Smooth muscle cell (in vitro differentiated cells): Measurements from ENCODE around the gene SELENOT. TPM values are rescaled to one million over a fixed set of nuclear protein-coding genes. Genes with fewer than 3 reads are reported as not detected.

ENCODE experiments used
- DNase-seq: peaks from one replicate; lab custom pipeline; 2025; ENCODE audit not compliant: unreplicated experiment; lab: John Stamatoyannopoulos, UW
- H2AFZ ChIP-seq: fragments of 200-600 bp; sonication (generic); 2 replicates; pipeline ENCODE4 v1.6.0; 2016; ENCODE audit warnings: antibody characterized with exemption, low read depth, mild to moderate bottlenecking
- H3F3A ChIP-seq: fragments of 200-600 bp; sonication (generic); 2 replicates; pipeline ENCODE4 v1.6.0; 2017; ENCODE audit warnings: antibody characterized with exemption, low read depth
- H3K27ac ChIP-seq: fragments of 200-600 bp; sonication (generic); 2 replicates; pipeline ENCODE4 v1.5.1; 2016; ENCODE audit warnings: low read depth, mild to moderate bottlenecking
- H3K27me3 ChIP-seq: fragments of 200-600 bp; sonication (generic); 2 replicates; pipeline ENCODE4 v1.6.1; 2016; ENCODE audit warnings: low read depth, mild to moderate bottlenecking
- H3K36me3 ChIP-seq: fragments of 200-600 bp; sonication (generic); 2 replicates; pipeline ENCODE4 v1.5.1; 2016; ENCODE audit warnings: low read depth
- H3K4me1 ChIP-seq: fragments of 200-600 bp; sonication (generic); 2 replicates; pipeline ENCODE4 v1.5.1; 2016; ENCODE audit warnings: low read depth
- H3K4me2 ChIP-seq: fragments of 200-600 bp; sonication (generic); 2 replicates; pipeline ENCODE4 v1.6.0; 2016; ENCODE audit warnings: mild to moderate bottlenecking
- H3K4me3 ChIP-seq: fragments of 200-600 bp; sonication (generic); 2 replicates; pipeline ENCODE4 v1.5.1; 2016; ENCODE audit warnings: mild to moderate bottlenecking
- H3K79me2 ChIP-seq: fragments of 200-600 bp; sonication (generic); 2 replicates; pipeline ENCODE4 v1.6.0; 2016; ENCODE audit warnings: low read depth, mild to moderate bottlenecking
- H3K9ac ChIP-seq: fragments of 200-600 bp; sonication (generic); 2 replicates; pipeline ENCODE4 v1.6.0; 2016; ENCODE audit warnings: low read depth
- H3K9me3 ChIP-seq: fragments of 200-600 bp; sonication (generic); replicated peaks from 2 replicates; pipeline ENCODE4 v1.5.1; 2016; ENCODE audit warnings: low read depth
- H4K20me1 ChIP-seq: fragments of 200-600 bp; sonication (generic); 2 replicates; pipeline ENCODE4 v1.6.0; 2016; ENCODE audit warnings: low read depth
- WGBS: methylation state at CpG from one replicate; pipeline ENCODE4 v1.1.7; 2016; ENCODE audit warnings: low lambda C conversion rate; 5-methylcytosine and 5-hydroxymethylcytosine counted together
- polyA plus RNA-seq: library from polyadenylated mRNA; unstranded; fragments of >200 nt; fragmentation: Nextera tagmentation; extraction: Ambion mirVana; gene quantifications from 2 replicates; pipeline ENCODE4 v1.2.1, GENCODE V29; 2016
- total RNA-seq: library from RNA; depleted of rRNA; stranded (reverse); fragments of >200 nt; gene quantifications from 2 replicates; pipeline ENCODE4 v1.2.3, GENCODE V29; 2014
- TF ChIP-seq, protein P1 (sequence below): fragments of 200-600 bp; sonication (generic); IDR thresholded peaks from 2 replicates; pipeline ENCODE4 v1.5.1; 2017; ENCODE audit warnings: borderline replicate concordance, mild to moderate bottlenecking, antibody characterized with exemption; ENCODE audit not compliant: insufficient read depth, poor library complexity, severe bottlenecking

The SELENOT gene
- total and polyA plus RNA-seq, 2 experiments from 2014 or later: 92.5 to 128 TPM

DNA sequence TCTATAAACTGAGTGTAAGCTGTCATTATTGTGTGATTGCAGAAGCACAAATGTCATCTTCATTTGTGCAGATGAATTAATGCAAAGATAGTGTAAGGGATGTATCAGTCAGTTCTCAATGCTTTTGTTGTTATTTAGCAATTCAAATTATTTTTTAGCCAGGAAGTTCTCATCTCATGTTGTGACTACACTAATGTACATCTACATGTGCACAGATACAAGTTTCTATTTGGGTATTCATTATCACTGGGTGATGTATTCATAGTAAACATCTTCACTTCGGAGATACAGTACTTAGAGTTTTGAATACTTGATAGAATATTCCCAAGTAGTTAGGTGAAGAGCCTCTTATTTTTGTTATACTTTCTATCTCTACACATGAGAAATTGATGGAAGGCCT, 45.4 kb upstream of the SELENOT start:
- H3K36me3 ChIP-seq: peaks cover 9% of the 10 kb centered on the region
- DNase-seq: no peak
- TF ChIP-seq, protein P1, sequence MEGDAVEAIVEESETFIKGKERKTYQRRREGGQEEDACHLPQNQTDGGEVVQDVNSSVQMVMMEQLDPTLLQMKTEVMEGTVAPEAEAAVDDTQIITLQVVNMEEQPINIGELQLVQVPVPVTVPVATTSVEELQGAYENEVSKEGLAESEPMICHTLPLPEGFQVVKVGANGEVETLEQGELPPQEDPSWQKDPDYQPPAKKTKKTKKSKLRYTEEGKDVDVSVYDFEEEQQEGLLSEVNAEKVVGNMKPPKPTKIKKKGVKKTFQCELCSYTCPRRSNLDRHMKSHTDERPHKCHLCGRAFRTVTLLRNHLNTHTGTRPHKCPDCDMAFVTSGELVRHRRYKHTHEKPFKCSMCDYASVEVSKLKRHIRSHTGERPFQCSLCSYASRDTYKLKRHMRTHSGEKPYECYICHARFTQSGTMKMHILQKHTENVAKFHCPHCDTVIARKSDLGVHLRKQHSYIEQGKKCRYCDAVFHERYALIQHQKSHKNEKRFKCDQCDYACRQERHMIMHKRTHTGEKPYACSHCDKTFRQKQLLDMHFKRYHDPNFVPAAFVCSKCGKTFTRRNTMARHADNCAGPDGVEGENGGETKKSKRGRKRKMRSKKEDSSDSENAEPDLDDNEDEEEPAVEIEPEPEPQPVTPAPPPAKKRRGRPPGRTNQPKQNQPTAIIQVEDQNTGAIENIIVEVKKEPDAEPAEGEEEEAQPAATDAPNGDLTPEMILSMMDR: no peak
- H3F3A ChIP-seq: no peaks in the 10 kb centered on the region
- H3K4me1 ChIP-seq: no peaks in the 10 kb centered on the region
- no peak overlapping the region for H3K27ac ChIP-seq
- H3K27me3 ChIP-seq: no peaks in the 10 kb centered on the region
- H3K9me3 ChIP-seq: no peaks in the 10 kb centered on the region
- no peak overlapping the region for H3K4me2 ChIP-seq
- H2AFZ ChIP-seq: no peak overlapping the region
- peaks cover 41% of the 10 kb centered on the region for H4K20me1 ChIP-seq
- no peak overlapping the region for H3K4me3 ChIP-seq
- H3K79me2 ChIP-seq: peaks cover 66% of the 10 kb centered on the region
- no peak overlapping the region for H3K9ac ChIP-seq
- 100% methylated on average over 1 of the region's 1 CpG for WGBS

DNA sequence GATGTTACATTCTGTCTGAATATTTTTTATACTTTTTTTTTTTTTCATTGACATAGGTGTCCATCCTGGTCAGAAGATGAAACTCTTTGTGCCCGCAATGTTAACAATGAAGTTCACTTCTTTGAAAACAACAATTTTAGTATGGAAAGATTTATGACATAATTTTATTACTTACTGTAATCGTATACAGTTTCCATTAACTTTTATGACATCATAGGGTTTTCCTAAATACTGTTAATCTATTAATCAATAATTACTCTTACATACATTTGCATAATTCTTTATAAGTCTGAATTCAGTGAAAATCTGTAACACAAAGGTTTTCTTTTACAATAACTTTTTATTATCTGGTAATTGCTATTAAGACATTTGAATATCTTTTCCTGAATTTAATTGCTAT, 38.9 kb upstream of the SELENOT start:
- TF ChIP-seq, protein P1: no peak

DNA sequence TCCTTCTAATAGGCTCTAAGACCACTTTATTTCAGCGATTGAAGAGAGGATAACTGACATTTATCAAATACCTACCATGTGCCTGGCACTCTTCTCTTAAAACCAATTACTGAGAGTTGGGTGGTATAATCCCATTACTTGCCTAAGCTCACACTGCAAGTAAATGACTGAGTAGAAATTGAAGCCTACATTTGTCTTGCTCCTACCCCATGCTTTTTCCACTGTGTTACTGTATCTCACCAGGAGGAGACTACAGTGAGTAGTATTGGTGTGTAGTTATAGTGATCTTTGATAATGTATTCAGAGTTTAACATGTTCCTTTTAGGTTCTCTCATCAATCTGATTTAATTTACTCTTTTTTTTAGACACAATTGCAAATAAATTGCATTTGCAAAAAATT, 35.8 kb upstream of the SELENOT start:
- H3K9ac ChIP-seq: no peak overlapping the region
- H4K20me1 ChIP-seq: peaks cover 12% of the 10 kb centered on the region
- H3F3A ChIP-seq: no peaks in the 10 kb centered on the region
- DNase-seq: no peak
- no peaks in the 10 kb centered on the region for H3K9me3 ChIP-seq
- H3K4me3 ChIP-seq: no peak overlapping the region
- peaks cover 39% of the 10 kb centered on the region for H3K36me3 ChIP-seq
- H3K4me1 ChIP-seq: no peaks in the 10 kb centered on the region
- H2AFZ ChIP-seq: no peak overlapping the region
- no peak overlapping the region for H3K27ac ChIP-seq
- peaks cover 20% of the 10 kb centered on the region for H3K79me2 ChIP-seq
- WGBS: 96% methylated on average over 1 of the region's 1 CpG
- TF ChIP-seq, protein P1: no peak
- H3K27me3 ChIP-seq: no peaks in the 10 kb centered on the region
- H3K4me2 ChIP-seq: no peak overlapping the region

More for the DNA sequence above, 38.9 kb upstream of the SELENOT start:
- 98% methylated on average over 2 of the region's 2 CpGs for WGBS
- Histone ChIP-seq H3K4me2 (no peak overlapping the region), H3K4me1 (no peaks in the 10 kb centered on the region), H3K27ac (no peak overlapping the region), H3K9ac (no peak overlapping the region), H3K9me3 (no peaks in the 10 kb centered on the region), H3K4me3 (no peak overlapping the region), H3K36me3 (peaks cover 30% of the 10 kb centered on the region), H2AFZ (no peak overlapping the region), H3K79me2 (peaks cover 21% of the 10 kb centered on the region), H4K20me1 (peaks cover 24% of the 10 kb centered on the region), H3F3A (no peaks in the 10 kb centered on the region), H3K27me3 (no peaks in the 10 kb centered on the region)
- DNase-seq: no peak

DNA sequence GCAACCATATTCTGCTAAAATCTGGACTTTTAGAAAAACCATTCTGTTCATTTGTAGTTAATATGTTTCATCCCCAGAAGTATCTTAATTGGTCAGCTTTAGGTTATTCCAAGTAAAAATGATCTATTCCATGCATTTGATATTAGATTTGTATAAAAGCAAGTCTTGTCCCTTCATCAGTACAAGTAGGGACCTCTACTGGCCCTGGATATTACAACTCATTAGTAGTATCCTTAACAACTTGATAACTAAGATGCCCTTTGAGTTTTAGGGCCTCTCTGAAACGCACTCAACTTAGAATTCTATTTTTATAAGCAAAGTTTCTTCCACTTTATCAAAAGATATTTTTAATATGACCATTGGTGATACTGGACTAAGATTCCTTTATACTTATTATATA, 25.3 kb upstream of the SELENOT start:
- WGBS: 100% methylated on average over 1 of the region's 1 CpG
- no peaks in the 10 kb centered on the region for H3F3A ChIP-seq
- no peaks in the 10 kb centered on the region for H3K4me1 ChIP-seq
- DNase-seq: no peak
- H4K20me1 ChIP-seq: peaks cover 15% of the 10 kb centered on the region
- H3K9ac ChIP-seq: no peak overlapping the region
- no peaks in the 10 kb centered on the region for H3K27me3 ChIP-seq
- H3K36me3 ChIP-seq: peaks cover 18% of the 10 kb centered on the region
- peaks cover 17% of the 10 kb centered on the region for H3K79me2 ChIP-seq
- H2AFZ ChIP-seq: no peak overlapping the region
- H3K4me3 ChIP-seq: no peak overlapping the region
- H3K4me2 ChIP-seq: no peak overlapping the region
- TF ChIP-seq, protein P1: no peak
- no peak overlapping the region for H3K27ac ChIP-seq
- no peaks in the 10 kb centered on the region for H3K9me3 ChIP-seq
